SJSA1 (cell line): Measurements from ENCODE around the gene SLMAP. TPM values are rescaled to one million over a fixed set of nuclear protein-coding genes. Genes with fewer than 3 reads are reported as not detected.
"Not testable (repeated sequence)": the region's sequence is repeated elsewhere in the genome, so short reads cannot be mapped to it uniquely, and the experiment has no call there.

ENCODE experiments used
- DNase-seq, 2 experiments: peaks; one replicate each; pipeline ENCODE4 v3.0.0-alpha.2; 2015 to 2020; ENCODE audit warnings: low spot score in 2 of 2, low read depth in 1 of 2
- H3K27ac ChIP-seq: fragments of 250-450 bp; sonication (Bioruptor Pico); 2 replicates; pipeline ENCODE4 v1.5.1; 2020; ENCODE audit warnings: mild to moderate bottlenecking, moderate library complexity
- H3K27me3 ChIP-seq: fragments of 250-450 bp; sonication (Bioruptor Pico); replicated peaks from 2 replicates; pipeline ENCODE4 v1.5.1; 2020; ENCODE audit warnings: mild to moderate bottlenecking, moderate library complexity
- H3K36me3 ChIP-seq: fragments of 250-450 bp; sonication (Bioruptor Pico); 2 replicates; pipeline ENCODE4 v1.5.1; 2020; ENCODE audit warnings: mild to moderate bottlenecking
- H3K4me1 ChIP-seq: fragments of 250-450 bp; sonication (Bioruptor Pico); replicated peaks from 2 replicates; pipeline ENCODE4 v1.6.1; 2021; ENCODE audit warnings: mild to moderate bottlenecking
- H3K4me3 ChIP-seq: fragments of 250-450 bp; sonication (Bioruptor Pico); 2 replicates; pipeline ENCODE4 v1.5.1; 2020; ENCODE audit warnings: mild to moderate bottlenecking
- H3K9me3 ChIP-seq: fragments of 250-450 bp; sonication (Bioruptor Pico); replicated peaks from 2 replicates; pipeline ENCODE4 v1.5.1; 2020; ENCODE audit warnings: mild to moderate bottlenecking
- total RNA-seq: library from RNA; depleted of rRNA; stranded (reverse); fragments of >200 nt; shearing (Covaris generic); gene quantifications from 2 replicates; pipeline ENCODE4 v1.2.3, GENCODE V29; 2014

SLMAP gene
- total RNA-seq, 1 experiment from 2014 or later = 36.0 TPM

DNA sequence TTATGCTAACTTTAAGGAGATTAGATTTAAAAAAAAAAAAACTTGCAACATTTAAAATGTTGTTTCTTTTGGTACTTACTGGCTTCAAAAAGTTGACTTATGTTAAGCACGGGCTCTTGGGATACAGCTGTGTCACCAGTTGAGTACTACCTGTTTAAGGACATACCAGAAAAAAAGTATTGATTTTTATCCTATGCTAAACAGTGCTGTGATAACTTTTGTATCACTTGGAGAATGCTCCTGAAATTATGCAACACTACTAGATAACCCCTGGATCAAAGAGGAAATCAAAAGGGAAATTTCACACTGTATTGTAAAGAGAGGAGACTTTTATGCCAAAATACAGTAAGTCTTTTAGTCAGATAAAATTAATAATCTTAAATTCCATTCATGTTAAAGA, 77.7 kb downstream of the SLMAP start:
- Histone ChIP-seq H3K4me1 (no peaks in the 10 kb centered on the region), H3K36me3 (0 out of 2 replicates have a peak, but pooled peaks cover 10% of the 10 kb centered on the region), H3K27me3 (no peaks in the 10 kb centered on the region), H3K4me3 (no peak overlapping the region), H3K9me3 (no peaks in the 10 kb centered on the region), H3K27ac (no peak overlapping the region)
- DNase-seq = no peak

DNA sequence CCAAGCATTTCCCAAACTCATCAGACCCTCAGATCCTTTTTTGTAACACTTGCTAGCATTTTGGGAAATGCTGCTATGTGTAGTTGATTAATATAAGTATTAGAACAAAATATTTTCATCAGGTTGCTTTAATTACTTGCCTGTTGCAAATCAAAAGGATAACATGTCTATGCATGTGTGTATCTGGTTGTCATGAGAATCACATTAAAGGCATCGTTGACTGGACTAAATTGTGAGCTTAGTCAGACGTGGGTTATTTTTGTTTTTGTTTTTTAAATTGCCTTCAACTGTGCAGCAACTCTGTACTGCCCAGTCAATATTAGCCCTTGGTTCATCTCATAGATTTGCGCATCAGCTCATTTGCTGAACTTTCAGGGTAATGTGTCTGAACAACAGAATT, 81.6 kb downstream of the SLMAP start:
- 0 out of 2 replicates have a peak, but pooled peaks cover under 1% of the 10 kb centered on the region for H3K36me3 ChIP-seq
- no peaks in the 10 kb centered on the region for H3K4me1 ChIP-seq
- DNase-seq = no peak
- H3K9me3 ChIP-seq = no peaks in the 10 kb centered on the region
- H3K27me3 ChIP-seq = no peaks in the 10 kb centered on the region
- H3K27ac ChIP-seq = no peak overlapping the region
- H3K4me3 ChIP-seq = no peak overlapping the region

DNA sequence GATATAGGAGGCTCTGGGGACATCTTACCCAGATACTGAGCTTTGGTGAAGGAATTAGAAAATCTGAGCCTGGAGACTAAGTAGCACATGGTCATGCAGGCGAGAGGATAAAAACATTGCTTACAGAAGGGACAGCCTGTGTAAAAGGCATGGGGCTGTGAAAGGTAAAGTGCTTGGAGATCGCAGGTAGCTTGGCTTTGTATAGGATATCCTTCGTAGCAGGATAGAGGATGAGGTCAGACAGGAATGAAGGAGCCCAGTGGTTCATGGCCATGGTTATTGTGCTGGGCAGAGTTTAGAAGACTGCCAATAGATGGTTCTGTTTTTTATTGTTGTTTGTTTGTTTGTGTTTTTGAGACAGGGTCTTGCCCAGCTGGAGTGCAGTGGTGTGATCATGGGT, 82.5 kb downstream of the SLMAP start:
- Histone ChIP-seq H3K4me1 (no peaks in the 10 kb centered on the region), H3K36me3 (no peaks in the 10 kb centered on the region), H3K9me3 (no peaks in the 10 kb centered on the region), H3K27me3 (no peaks in the 10 kb centered on the region), H3K4me3 (no peak overlapping the region), H3K27ac (no peak overlapping the region)
- DNase-seq = no peak

DNA sequence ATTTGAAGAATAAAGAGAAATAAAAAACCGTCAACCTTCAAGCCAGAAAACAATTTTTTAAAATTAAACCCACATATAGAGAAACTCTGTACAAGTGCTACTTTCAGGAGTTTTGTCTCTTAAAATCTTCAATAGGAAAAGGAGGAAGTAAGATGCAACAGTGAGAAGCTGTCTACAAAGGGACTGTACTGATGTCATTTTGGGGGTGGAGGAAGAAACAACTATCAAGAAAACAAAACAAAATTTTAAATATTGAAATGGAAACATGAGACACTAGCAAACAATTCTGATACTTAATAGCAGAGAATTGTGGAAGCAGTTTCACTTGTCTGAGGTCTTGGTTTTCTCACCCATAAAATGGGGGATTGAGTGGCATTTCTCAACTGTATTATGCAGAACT, 84.4 kb downstream of the SLMAP start:
- Histone ChIP-seq H3K4me1 (no peaks in the 10 kb centered on the region), H3K9me3 (no peaks in the 10 kb centered on the region), H3K27ac (no peak overlapping the region), H3K27me3 (no peaks in the 10 kb centered on the region), H3K36me3 (no peaks in the 10 kb centered on the region), H3K4me3 (no peak overlapping the region)
- DNase-seq = no peak

DNA sequence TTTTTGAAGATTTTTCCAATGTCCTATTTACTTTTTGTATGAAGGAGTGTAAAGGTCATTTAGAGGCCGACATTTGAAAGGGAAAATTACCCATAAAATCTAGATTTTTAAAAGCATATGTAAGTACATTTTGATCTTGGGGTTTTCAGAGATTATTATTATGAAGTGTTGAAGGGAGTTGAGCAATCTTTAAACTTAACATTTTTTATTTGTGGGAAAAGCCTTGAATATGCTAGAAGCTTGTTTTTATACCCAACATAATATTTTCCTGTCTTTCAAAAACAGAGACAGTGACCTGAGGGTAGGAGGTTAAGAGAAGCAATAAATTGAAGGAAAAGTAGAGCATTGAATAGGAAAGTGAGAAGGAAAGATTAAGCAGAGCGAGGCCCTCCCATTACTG, 85.7 kb downstream of the SLMAP start:
- Histone ChIP-seq H3K4me1 (no peaks in the 10 kb centered on the region), H3K9me3 (no peaks in the 10 kb centered on the region), H3K27ac (no peak overlapping the region), H3K27me3 (no peaks in the 10 kb centered on the region), H3K4me3 (no peak overlapping the region), H3K36me3 (no peaks in the 10 kb centered on the region)
- DNase-seq = no peak

DNA sequence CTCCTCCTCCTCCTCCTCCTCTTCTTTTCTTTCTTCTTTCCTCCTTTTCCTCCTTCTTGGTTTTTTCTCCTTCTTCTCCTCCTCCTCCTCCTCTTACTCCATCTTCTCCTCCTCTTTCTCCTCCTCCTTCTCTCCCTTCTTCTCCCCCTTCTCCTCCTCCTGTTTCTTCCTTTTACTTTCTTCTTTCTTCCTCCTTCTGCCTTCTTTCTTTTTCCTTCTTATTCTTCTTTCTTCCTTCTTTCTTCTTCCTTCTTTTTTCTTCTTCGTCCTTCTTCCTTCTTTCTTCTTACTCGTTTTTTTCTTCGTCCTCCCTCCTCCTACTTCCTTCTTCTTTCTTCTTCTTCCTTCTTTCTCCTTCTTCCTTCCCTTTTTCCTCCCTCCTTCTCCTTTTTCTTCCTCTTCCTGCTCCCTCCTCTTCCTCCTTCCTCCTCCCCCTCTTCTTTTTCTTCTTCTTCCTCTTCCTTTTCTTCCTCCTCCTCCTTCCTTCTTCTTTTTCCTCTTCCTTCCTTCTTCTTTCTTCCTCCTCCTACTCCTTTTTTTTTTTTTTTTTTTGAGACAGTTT, 92.1 kb downstream of the SLMAP start:
- H3K4me1 ChIP-seq = no peaks in the 10 kb centered on the region
- no peaks in the 10 kb centered on the region for H3K9me3 ChIP-seq
- DNase-seq = no peak
- H3K36me3 ChIP-seq = no peaks in the 10 kb centered on the region
- no peak overlapping the region for H3K4me3 ChIP-seq
- H3K27me3 ChIP-seq = no peaks in the 10 kb centered on the region
- H3K27ac ChIP-seq = no peak overlapping the region

DNA sequence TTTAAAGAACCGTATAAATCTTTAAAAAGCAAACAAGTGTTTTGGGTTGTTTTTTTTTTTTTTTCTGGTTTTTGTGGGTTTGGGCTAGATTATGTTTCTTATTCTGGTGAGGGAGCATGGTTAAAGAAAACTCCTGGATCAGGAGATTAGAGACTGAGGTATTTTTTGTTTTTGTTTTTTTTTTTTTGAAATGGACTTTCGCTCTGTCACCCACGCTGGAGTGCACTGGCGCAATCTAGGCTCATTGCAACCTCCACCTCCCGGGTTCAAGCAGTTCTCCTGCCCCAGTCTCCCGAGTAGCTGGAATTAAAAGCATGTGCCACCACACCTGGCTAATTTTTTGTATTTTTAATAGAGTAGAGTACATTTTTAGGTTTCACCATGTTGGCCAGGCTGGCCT, 95.2 kb downstream of the SLMAP start:
- H3K4me1 ChIP-seq = no peaks in the 10 kb centered on the region
- H3K36me3 ChIP-seq = no peaks in the 10 kb centered on the region
- no peak for DNase-seq
- no peaks in the 10 kb centered on the region for H3K27me3 ChIP-seq
- no peak overlapping the region for H3K4me3 ChIP-seq
- no peak overlapping the region for H3K27ac ChIP-seq
- H3K9me3 ChIP-seq = no peaks in the 10 kb centered on the region

DNA sequence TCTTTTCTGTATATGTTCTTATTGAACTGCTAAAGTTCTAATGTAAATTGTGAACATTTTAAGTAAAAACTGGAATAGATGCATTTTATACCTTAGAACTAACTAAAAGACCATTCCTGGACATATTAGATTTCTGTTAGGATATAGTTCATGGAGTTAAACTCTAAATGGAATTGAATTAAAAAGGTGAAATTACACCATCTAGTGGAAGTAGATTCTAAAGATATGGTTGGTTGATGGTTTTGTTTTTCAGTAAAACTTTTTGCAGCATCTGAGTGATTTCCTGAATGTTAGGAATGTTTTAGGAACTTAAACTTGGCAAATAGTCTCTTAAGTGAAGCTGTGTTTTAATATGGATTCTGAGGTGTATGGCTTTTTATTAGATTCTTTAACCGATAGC, 96.8 kb downstream of the SLMAP start:
- Histone ChIP-seq H3K4me1 (no peaks in the 10 kb centered on the region), H3K27me3 (no peaks in the 10 kb centered on the region), H3K36me3 (no peaks in the 10 kb centered on the region), H3K27ac (no peak overlapping the region), H3K4me3 (no peak overlapping the region), H3K9me3 (no peaks in the 10 kb centered on the region)
- DNase-seq = no peak

DNA sequence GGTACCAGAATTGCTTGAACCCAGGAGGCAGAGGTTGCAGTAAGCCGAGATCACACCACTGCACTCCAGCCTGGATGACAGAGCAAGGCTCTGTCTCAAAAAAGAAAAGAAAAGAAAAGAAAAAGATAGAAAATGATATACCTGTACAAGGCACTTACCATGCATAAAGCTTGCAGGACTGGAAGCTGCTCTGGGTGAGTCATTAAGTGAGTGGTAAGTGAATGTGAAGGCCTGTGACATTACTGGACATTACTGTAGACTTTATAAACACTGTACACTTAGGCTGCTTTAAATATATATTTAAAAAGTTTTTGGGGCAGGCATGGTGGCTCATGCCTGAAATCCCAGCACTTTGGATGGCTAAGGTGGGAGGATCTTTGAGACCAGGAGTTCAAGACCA, 99.2 kb downstream of the SLMAP start:
- H3K4me3 ChIP-seq = no peak overlapping the region
- H3K27ac ChIP-seq = no peak overlapping the region
- no peaks in the 10 kb centered on the region for H3K9me3 ChIP-seq
- H3K27me3 ChIP-seq = no peaks in the 10 kb centered on the region
- no peaks in the 10 kb centered on the region for H3K4me1 ChIP-seq
- peaks cover 18% of the 10 kb centered on the region for H3K36me3 ChIP-seq
- DNase-seq = no peak

DNA sequence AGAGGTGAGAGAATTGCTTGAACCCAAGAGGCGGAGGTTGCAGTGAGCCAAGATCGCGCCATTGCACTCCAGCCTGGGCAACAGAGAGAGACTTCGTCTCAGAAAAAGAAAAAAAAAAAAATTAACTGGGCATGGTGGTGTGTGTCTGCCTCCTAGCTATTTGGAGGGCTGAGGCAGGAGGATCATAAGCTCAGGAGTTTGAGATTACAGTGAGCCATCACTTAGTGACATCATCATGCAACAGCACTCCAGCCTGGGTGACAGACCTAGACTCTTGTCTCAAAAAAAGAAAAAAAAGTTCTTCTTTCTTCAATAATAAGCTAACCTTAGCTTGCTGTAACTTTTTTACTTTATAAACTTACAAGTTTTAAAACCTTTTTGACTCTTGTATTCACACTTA, 99.8 kb downstream of the SLMAP start:
- Histone ChIP-seq H3K4me1 (no peaks in the 10 kb centered on the region), H3K27me3 (no peaks in the 10 kb centered on the region), H3K27ac (no peak overlapping the region), H3K36me3 (peaks cover 20% of the 10 kb centered on the region), H3K4me3 (no peak overlapping the region), H3K9me3 (no peaks in the 10 kb centered on the region)
- DNase-seq = no peak

DNA sequence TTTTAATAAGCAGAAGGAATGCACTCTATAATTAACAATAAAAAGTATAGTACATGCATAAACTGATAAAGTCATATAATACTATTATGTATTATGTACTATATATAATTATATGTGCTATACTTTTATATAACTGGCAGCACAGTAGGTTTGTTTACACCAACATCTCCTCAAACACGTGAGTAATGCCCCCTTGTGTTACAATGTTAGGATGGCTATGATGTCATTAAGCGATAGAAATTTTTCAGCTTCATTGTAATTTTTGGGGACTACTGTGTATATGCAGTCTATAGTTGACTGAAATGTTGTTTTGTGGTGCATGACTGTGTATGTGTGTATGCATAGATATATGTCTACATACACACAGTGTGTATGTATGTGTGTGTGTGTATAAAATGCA, 100.6 kb downstream of the SLMAP start:
- Histone ChIP-seq H3K36me3 (peaks cover 22% of the 10 kb centered on the region), H3K27me3 (no peaks in the 10 kb centered on the region)
- DNase-seq = no peak

DNA sequence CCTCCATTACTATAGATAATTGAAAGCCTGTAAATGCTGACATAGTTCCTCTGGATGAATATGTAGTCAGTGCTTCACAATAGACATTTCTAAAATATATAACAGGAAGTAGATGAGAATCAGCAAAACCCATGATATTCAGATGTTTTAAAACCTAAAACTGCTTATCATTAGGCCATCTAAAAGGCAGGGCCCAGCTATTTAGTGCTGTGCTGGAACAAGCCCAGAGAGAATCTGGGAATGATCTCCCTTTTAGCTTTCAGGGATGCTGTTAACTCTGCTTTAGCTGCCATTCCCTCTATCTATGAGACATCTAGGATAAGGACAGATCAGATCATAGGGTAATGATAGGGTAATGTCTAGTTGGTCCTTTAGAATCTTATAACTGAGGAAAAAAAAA, 106.8 kb downstream of the SLMAP start:
- no peak for DNase-seq
- Histone ChIP-seq H3K27ac (no peak overlapping the region), H3K36me3 (peaks cover 41% of the 10 kb centered on the region), H3K27me3 (no peaks in the 10 kb centered on the region), H3K9me3 (no peaks in the 10 kb centered on the region), H3K4me3 (no peak overlapping the region), H3K4me1 (no peaks in the 10 kb centered on the region)

More for the DNA sequence above, 100.6 kb downstream of the SLMAP start:
- Histone ChIP-seq H3K4me1 (no peaks in the 10 kb centered on the region), H3K4me3 (no peak overlapping the region), H3K27ac (no peak overlapping the region), H3K9me3 (no peaks in the 10 kb centered on the region)

DNA sequence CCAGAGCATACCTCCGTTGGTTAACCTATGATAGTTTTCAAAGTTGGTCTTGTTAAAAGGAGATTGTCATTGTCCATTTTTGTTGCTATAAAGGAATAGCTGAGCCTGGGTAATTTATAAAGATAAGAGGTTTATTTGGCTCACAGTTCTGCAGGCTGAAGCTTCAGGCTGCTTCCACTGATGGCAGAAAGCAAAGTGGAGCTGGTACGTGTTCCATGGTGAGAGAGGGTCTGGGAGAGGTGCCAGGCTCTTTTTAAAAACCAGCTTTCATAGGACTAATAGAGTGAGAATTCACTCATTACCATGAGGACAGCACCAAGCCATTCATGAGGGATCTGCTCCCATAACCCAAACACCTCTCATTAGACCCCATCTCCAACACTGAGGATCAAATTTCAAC, 107.3 kb downstream of the SLMAP start:
- no peak for DNase-seq
- Histone ChIP-seq H3K27me3 (no peaks in the 10 kb centered on the region), H3K4me1 (no peaks in the 10 kb centered on the region)

DNA sequence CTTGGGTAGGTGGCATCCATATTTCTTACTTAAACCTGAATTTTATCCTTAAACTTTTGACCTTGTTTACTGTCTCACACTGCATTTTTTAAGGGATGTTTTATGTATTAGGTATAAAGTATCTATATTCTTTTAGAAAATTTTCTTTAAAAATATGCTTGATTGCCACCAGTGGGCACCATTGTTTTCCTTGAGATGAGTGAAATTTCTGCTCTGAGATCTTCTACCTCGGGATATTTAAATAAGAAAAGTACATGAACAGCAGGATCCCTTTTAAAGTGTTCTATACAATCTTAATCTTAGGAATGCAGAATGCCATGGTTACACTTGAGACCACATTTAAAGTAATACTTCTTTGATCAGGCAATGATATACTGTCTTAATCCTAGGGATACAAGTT, 108.7 kb downstream of the SLMAP start:
- Histone ChIP-seq H3K4me3 (no peak overlapping the region), H3K27me3 (no peaks in the 10 kb centered on the region), H3K4me1 (no peaks in the 10 kb centered on the region), H3K9me3 (no peaks in the 10 kb centered on the region), H3K36me3 (peaks cover 30% of the 10 kb centered on the region), H3K27ac (0 out of 2 replicates have a peak overlapping the region, but pooled peaks have one; percentile 6)
- peak in 1 of 2 experiments; percentile 37 for DNase-seq

More for the DNA sequence above, 107.3 kb downstream of the SLMAP start:
- Histone ChIP-seq H3K9me3 (no peaks in the 10 kb centered on the region), H3K36me3 (peaks cover 39% of the 10 kb centered on the region), H3K4me3 (no peak overlapping the region), H3K27ac (no peak overlapping the region)

DNA sequence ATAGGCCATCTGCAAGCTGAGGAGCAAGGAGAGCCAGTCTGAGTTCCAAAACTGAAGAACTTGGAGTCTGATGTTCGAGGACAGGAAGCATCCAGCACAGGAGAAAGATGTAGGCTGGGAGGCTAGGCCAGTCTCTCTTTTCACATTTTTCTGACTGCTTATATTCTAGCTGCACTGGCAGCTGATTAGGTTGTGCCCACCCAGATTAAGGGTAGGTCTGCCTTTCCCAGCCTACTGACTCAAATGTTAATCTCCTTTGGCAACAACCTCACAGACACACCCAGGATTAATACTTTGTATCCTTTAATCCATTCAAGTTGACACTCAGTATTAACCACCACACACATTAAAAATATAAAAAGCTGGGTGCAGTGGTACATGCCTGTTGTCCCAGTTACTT, 113.0 kb downstream of the SLMAP start:
- not testable (repeated sequence) for H3K27ac ChIP-seq, H3K9me3 ChIP-seq, H3K27me3 ChIP-seq, H3K4me3 ChIP-seq, DNase-seq
- H3K4me1 ChIP-seq = peaks cover 17% of the 10 kb centered on the region
- peaks cover 23% of the 10 kb centered on the region for H3K36me3 ChIP-seq
